Lower lobe of right lung (tissue), 2 donors: Measurements from ENCODE around the gene DNAJB14. TPM values are rescaled to one million over a fixed set of nuclear protein-coding genes. Genes with fewer than 3 reads are reported as not detected.

Experiments used
- ATAC-seq, 2 donors: fragments of 200-7000 bp; cut with Tn5 transposase; one replicate each; pipeline ENCODE4 v1.9.1; 2020 to 2022; ENCODE audit warnings: mild to moderate bottlenecking in 2 of 2, moderate library complexity in 2 of 2
- DNase-seq: peaks from one replicate; pipeline ENCODE4 v3.0.0-alpha.2; 2020
- H3K27ac ChIP-seq: fragments of 200-600 bp; one replicate; pipeline ENCODE4 v1.8.0; 2022
- H3K27me3 ChIP-seq: fragments of 200-600 bp; one replicate; pipeline ENCODE4 v1.8.0; 2022; ENCODE audit warnings: low read depth
- H3K36me3 ChIP-seq: fragments of 200-600 bp; one replicate; pipeline ENCODE4 v1.8.0; 2022; ENCODE audit warnings: mild to moderate bottlenecking
- H3K4me1 ChIP-seq: fragments of 200-600 bp; one replicate; pipeline ENCODE4 v1.8.0; 2022
- H3K4me3 ChIP-seq: fragments of 200-600 bp; one replicate; pipeline ENCODE4 v1.8.0; 2022; ENCODE audit warnings: mild to moderate bottlenecking
- H3K9me3 ChIP-seq: fragments of 200-600 bp; one replicate; pipeline ENCODE4 v1.8.0; 2022
- CTCF ChIP-seq: fragments of 200-600 bp; IDR thresholded peaks from one replicate; pipeline ENCODE4 v1.8.0; 2022; ENCODE audit warnings: antibody characterized with exemption, mild to moderate bottlenecking
- intact Hi-C: fragments of 100-400 bp; cut with DNase I; formaldehyde crosslinking; loops from one replicate; pipeline ENCODE4 v1.11.0; 2022
- total RNA-seq: library from RNA; stranded (reverse); fragmentation: NEBNext Ultra II Directional; extraction: Animal tissue kit (Norgen Biotek cat#: 25700); gene quantifications from one replicate; pipeline ENCODE4 v1.2.1, GENCODE V29; 2021
- donor health status: DM: no; HTN: yes; CAD: no; lungs with severe emphysema.

DNAJB14 gene
- total RNA-seq, 1 donor from 2014 or later = 60.3 TPM

- intact Hi-C loops = loop anchor here (10.0 kb wide), 1 partner anchor 53 kb away; the partner anchor contains the start of gene DNAJB14
- Histone ChIP-seq H3K4me3 (no peak overlapping the region), H3K27me3 (no peaks in the 10 kb centered on the region), H3K36me3 (peaks cover 30% of the 10 kb centered on the region), H3K4me1 (peaks cover 34% of the 10 kb centered on the region), H3K27ac (no peak overlapping the region), H3K9me3 (no peaks in the 10 kb centered on the region)
- DNase-seq = no peak
- no peak for TF ChIP-seq CTCF
- no peak for ATAC-seq
These were observed 55.1 kb downstream of the DNAJB14 start for GRCh38 chr4:99891351-99891750.

GRCh38 chr4:99887837-99888236, 58.6 kb downstream of the DNAJB14 start:
- intact Hi-C loops = no loop called here
- DNase-seq (no peak), ATAC-seq (no peak)
- Histone ChIP-seq H3K4me3 (no peak overlapping the region), H3K9me3 (no peaks in the 10 kb centered on the region), H3K27ac (no peak overlapping the region), H3K27me3 (no peaks in the 10 kb centered on the region), H3K4me1 (peaks cover 19% of the 10 kb centered on the region), H3K36me3 (peaks cover 65% of the 10 kb centered on the region)
- no peak for TF ChIP-seq CTCF

GRCh38 chr4:99886146-99886545, 60.3 kb downstream of the DNAJB14 start:
- DNase-seq (no peak), ATAC-seq (no peak)
- TF ChIP-seq CTCF = no peak
- Histone ChIP-seq H3K4me3 (no peak overlapping the region), H3K4me1 (peaks cover 4% of the 10 kb centered on the region), H3K9me3 (no peaks in the 10 kb centered on the region), H3K36me3 (peaks cover 72% of the 10 kb centered on the region), H3K27ac (no peak overlapping the region), H3K27me3 (no peaks in the 10 kb centered on the region)
- intact Hi-C loops = no loop called here

- no peaks in the 10 kb centered on the region for H3K9me3 ChIP-seq
- DNase-seq (no peak), ATAC-seq (no peak)
- H3K36me3 ChIP-seq = peaks cover 75% of the 10 kb centered on the region
- no peak overlapping the region for H3K27ac ChIP-seq
- no peaks in the 10 kb centered on the region for H3K27me3 ChIP-seq
- intact Hi-C loops = no loop called here
- no peak for TF ChIP-seq CTCF
- no peak overlapping the region for H3K4me3 ChIP-seq
- H3K4me1 ChIP-seq = no peaks in the 10 kb centered on the region
These were observed 60.7 kb downstream of the DNAJB14 start for GRCh38 chr4:99885687-99886086.

GRCh38 chr4:99885063-99885664, 61.3 kb downstream of the DNAJB14 start:
- Histone ChIP-seq H3K9me3 (no peaks in the 10 kb centered on the region), H3K36me3 (peaks cover 80% of the 10 kb centered on the region), H3K27ac (no peak overlapping the region), H3K27me3 (no peaks in the 10 kb centered on the region), H3K4me1 (no peaks in the 10 kb centered on the region), H3K4me3 (no peak overlapping the region)
- DNase-seq (no peak), ATAC-seq (no peak)
- intact Hi-C loops = no loop called here
- TF ChIP-seq CTCF = peak; percentile 39
